ENCODE data around the gene CDHR1. TPM values are rescaled to one million over a fixed set of nuclear protein-coding genes. Genes with fewer than 3 reads are reported as not detected.

CDHR1 gene
- total RNA-seq, 1 experiment from 2014 or later, result 6.6 TPM

DNA sequence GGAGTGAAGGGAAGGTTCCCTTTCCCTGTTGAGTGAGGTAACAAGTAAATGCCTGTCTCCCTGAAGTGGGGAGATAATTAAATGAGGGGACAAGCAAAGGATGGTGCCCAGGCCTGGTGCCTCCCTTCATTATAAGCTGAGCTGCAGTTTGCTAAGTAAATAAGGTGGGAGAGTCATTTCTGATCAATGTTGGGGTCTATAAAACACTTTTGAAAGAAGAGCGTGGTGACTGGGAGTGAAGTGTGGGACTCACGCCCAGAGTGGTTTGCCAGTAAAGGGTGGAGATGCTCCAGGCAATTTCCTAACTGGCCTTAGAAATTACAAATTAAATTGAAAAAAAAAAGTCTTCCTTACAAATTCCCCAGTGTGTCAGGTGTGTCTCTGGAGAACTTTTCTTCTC, 30.3 kb upstream of the CDHR1 start:
- peaks cover 72 to 73% of the 10 kb centered on the region in 2 experiments for H3K4me1 Mint-ChIP-seq
- H4K5ac ChIP-seq (ENCODE audit: insufficient read length, low read depth, low read length), result no peak overlapping the region
- H3K4me2 ChIP-seq (ENCODE audit: insufficient read depth, insufficient read length, low read length), result no peak overlapping the region
- H4K20me1 ChIP-seq (ENCODE audit: control insufficient read depth, insufficient read depth, insufficient read length), result no peaks in the 10 kb centered on the region
- no peak overlapping the region for H3K4ac ChIP-seq (ENCODE audit: low read depth, low read length)
- H3T11ph ChIP-seq (ENCODE audit: low read length), result no peak overlapping the region
- no peaks in the 10 kb centered on the region for H3K36me3 Mint-ChIP-seq (ENCODE audit: insufficient read depth in 1 of 3, low read depth in 3 of 3)
- H3K18ac ChIP-seq (ENCODE audit: insufficient read length, low read depth, low read length), result no peak overlapping the region
- H3K27me3 ChIP-seq (ENCODE audit: insufficient read depth, low read length), result no peaks in the 10 kb centered on the region
- H2BK120ac ChIP-seq (ENCODE audit: low read depth, low read length, poor library complexity, severe bottlenecking), result no peak overlapping the region
- H3K27ac ChIP-seq (ENCODE audit: insufficient read length, low read depth, low read length), result no peak overlapping the region
- H4K91ac ChIP-seq (ENCODE audit: insufficient read length, low read depth, low read length), result no peak overlapping the region
- no peak overlapping the region; a peak in 2 of 5 replicates for H3K4me3 Mint-ChIP-seq
- no peak overlapping the region for H3K23ac ChIP-seq (ENCODE audit: insufficient read length, low read depth, low read length)
- H3K27ac Mint-ChIP-seq, result peak overlapping the region in 2 of 3 experiments; percentile 5 to 52; a peak in 2 of 7 replicates
- no peak for TF ChIP-seq CTCF (conservative IDR thresholded peaks at IDR 0.05)
- peaks cover 0 to 4% of the 10 kb centered on the region in 2 experiments; a peak in 2 of 5 replicates for H3K9me3 Mint-ChIP-seq
- no peak overlapping the region for H3K9ac ChIP-seq (ENCODE audit: extremely low read depth, insufficient read length, low read length)
- H2BK12ac ChIP-seq (ENCODE audit: insufficient read length, low read depth, low read length), result no peak overlapping the region
- no peaks in the 10 kb centered on the region for H3K23me2 ChIP-seq (ENCODE audit: insufficient read length, low read depth, low read length, poor library complexity, severe bottlenecking)
- H3K79me2 ChIP-seq (ENCODE audit: insufficient read depth, low read length), result no peaks in the 10 kb centered on the region
- DNase-seq, result no peak
- H3K79me1 ChIP-seq (ENCODE audit: insufficient read depth, low read depth, low read length, poor library complexity, severe bottlenecking), result no peaks in the 10 kb centered on the region
- H2BK20ac ChIP-seq (ENCODE audit: low read depth, low read length, poor library complexity, severe bottlenecking), result no peak overlapping the region
- H2AK5ac ChIP-seq (ENCODE audit: insufficient read length, low read length), result no peak overlapping the region
- H3K56ac ChIP-seq (ENCODE audit: insufficient read length, low read depth, low read length), result no peak overlapping the region
- peaks cover 26% of the 10 kb centered on the region for H3K4me1 ChIP-seq (ENCODE audit: insufficient read depth, low read length)
- peaks cover 3% of the 10 kb centered on the region; the same call in 1 of the 2 replicates for H3K27me3 Mint-ChIP-seq (ENCODE audit: low read depth)
- H2BK5ac ChIP-seq (ENCODE audit: insufficient read length, low read length), result no peak overlapping the region
- no peak overlapping the region for H2BK15ac ChIP-seq (ENCODE audit: low read depth, low read length)
- no peak overlapping the region for H3K14ac ChIP-seq (ENCODE audit: insufficient read depth, low read length)
- no peaks in the 10 kb centered on the region for H3K9me3 ChIP-seq (ENCODE audit: control insufficient read depth, low read depth, low read length)
- H2AFZ ChIP-seq (ENCODE audit: low read length), result no peak overlapping the region
- WGBS (ENCODE audit: extremely low coverage, insufficient read length, low lambda C conversion rate), result no CpG with 5 or more reads among the region's 2 CpGs
- H4K8ac ChIP-seq (replicated peaks; ENCODE audit: insufficient read length, low read depth, low read length), result no peak overlapping the region

Measured in H9 (cell line).